22Rv1 (cell line): ENCODE measurements around the gene RAB6B.

Source experiments
- H3K27ac ChIP-seq: fragments of 450-650 bp; 2 replicates; pipeline ENCODE4 v1.5.1; 2017
- ZFX ChIP-seq: fragments of 450-650 bp; IDR thresholded peaks from 2 replicates; pipeline ENCODE4 v1.6.1; 2017; ENCODE audit warnings: antibody characterized with exemption, borderline replicate concordance
- TF ChIP-seq, protein P1 (sequence below): fragments of 450-650 bp; IDR thresholded peaks from 2 replicates; pipeline ENCODE4 v1.5.1; 2017; ENCODE audit warnings: mild to moderate bottlenecking

The RAB6B gene

DNA sequence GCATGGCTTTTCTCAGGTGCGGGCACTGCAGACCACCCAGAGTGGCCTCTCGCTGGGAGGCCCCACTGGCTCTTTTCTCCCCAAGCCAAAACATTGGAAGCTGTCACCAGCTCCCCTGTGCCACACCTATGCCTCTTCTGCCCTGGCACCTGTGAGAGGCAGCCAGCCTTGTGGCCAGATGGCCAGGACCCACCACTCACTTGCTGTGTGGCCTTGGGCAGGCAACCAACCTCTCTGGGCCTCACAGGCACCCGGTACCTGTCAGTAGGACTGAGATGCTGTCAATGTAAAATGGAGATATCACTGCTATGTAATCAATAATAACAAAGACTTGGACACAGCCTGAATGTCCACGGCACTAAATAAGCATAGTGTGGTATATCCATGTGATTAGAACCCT, 53.5 kb downstream of the RAB6B start:
- no peak overlapping the region for H3K27ac ChIP-seq
- TF ChIP-seq, protein P1, sequence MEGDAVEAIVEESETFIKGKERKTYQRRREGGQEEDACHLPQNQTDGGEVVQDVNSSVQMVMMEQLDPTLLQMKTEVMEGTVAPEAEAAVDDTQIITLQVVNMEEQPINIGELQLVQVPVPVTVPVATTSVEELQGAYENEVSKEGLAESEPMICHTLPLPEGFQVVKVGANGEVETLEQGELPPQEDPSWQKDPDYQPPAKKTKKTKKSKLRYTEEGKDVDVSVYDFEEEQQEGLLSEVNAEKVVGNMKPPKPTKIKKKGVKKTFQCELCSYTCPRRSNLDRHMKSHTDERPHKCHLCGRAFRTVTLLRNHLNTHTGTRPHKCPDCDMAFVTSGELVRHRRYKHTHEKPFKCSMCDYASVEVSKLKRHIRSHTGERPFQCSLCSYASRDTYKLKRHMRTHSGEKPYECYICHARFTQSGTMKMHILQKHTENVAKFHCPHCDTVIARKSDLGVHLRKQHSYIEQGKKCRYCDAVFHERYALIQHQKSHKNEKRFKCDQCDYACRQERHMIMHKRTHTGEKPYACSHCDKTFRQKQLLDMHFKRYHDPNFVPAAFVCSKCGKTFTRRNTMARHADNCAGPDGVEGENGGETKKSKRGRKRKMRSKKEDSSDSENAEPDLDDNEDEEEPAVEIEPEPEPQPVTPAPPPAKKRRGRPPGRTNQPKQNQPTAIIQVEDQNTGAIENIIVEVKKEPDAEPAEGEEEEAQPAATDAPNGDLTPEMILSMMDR = no peak
- no peak for TF ChIP-seq ZFX

- TF ChIP-seq ZFX = no peak
- TF ChIP-seq, protein P1 = no peak
- no peak overlapping the region for H3K27ac ChIP-seq
Measured at GRCh38 chr3:133841196-133841595, 54.5 kb downstream of the RAB6B start.

- TF ChIP-seq ZFX = no peak
- TF ChIP-seq, protein P1 = no peak
- no peak overlapping the region for H3K27ac ChIP-seq
Measured at GRCh38 chr3:133840767-133841166, 54.9 kb downstream of the RAB6B start.

GRCh38 chr3:133840055-133840737, 55.5 kb downstream of the RAB6B start:
- TF ChIP-seq, protein P1 = no peak
- TF ChIP-seq ZFX = no peak
- H3K27ac ChIP-seq = no peak overlapping the region

- TF ChIP-seq, protein P1 = no peak
- TF ChIP-seq ZFX = no peak
- no peak overlapping the region for H3K27ac ChIP-seq
Measured at GRCh38 chr3:133838916-133839800, 56.5 kb downstream of the RAB6B start.

DNA sequence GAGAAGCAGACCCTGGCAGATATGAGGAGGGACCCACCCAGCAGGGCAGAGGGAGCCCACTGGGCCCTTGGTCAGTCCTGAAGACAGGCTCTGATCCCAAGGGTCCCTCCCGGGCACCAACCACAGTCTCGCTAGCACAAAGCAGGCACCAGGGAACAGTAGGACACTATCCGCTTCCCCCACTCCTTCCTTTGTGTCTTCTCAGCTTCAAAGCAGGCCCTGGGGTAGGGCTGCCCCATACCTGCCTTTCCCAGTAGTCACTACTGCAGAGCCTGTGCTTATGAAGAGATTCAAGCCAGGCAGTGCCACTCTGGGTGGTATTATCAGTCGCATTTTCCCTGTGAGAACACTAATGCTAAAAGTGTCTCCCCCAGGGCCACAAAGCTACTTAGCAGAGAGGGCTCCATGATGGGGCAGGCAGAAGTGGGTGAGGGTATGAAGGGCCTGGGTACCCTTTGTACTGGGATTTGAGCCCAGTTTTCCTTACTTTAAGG, 57.3 kb downstream of the RAB6B start:
- no peak overlapping the region for H3K27ac ChIP-seq
- TF ChIP-seq, protein P1 = no peak
- TF ChIP-seq ZFX = no peak
